SK-N-MC (cell line): ENCODE results near the gene ALDH1L1.

ENCODE experiments used
- EZH2 ChIP-seq: fragments of 200-600 bp; sonication (generic); IDR thresholded peaks from one replicate; pipeline ENCODE4 v1.6.1; 2017; ENCODE audit warnings: antibody characterized with exemption
- FOXP2 ChIP-seq: optimal IDR thresholded peaks from 2 replicates; pipeline ENCODE3; 2011; ENCODE audit warnings: mild to moderate bottlenecking, moderate library complexity; ENCODE audit not compliant: insufficient read depth; ENCODE audit errors: extremely low read length, control extremely low read depth
- POLR2AphosphoS5 ChIP-seq: IDR thresholded peaks from 2 replicates; pipeline ENCODE4 v1.6.1; 2012; ENCODE audit warnings: mild to moderate bottlenecking, low read depth, low read length, borderline replicate concordance

- TF ChIP-seq POLR2AphosphoS5 (no peak), EZH2 (no peak), FOXP2 (no peak)
These were observed 58.8 kb downstream of the ALDH1L1 start for GRCh38 chr3:126121632-126122031.
